GM19395 (cell line): ENCODE data around the gene SPRY4.
"Not testable (repeated sequence)": the region's sequence is repeated elsewhere in the genome, so short reads cannot be mapped to it uniquely, and the experiment has no call there.

Experiments
- ATAC-seq: cut with Tn5 transposase; IDR thresholded peaks from one replicate; pipeline ENCODE4 v1.9.1; 2021; ENCODE audit warnings: mild to moderate bottlenecking, moderate library complexity; ENCODE audit not compliant: unreplicated experiment

SPRY4 gene

DNA sequence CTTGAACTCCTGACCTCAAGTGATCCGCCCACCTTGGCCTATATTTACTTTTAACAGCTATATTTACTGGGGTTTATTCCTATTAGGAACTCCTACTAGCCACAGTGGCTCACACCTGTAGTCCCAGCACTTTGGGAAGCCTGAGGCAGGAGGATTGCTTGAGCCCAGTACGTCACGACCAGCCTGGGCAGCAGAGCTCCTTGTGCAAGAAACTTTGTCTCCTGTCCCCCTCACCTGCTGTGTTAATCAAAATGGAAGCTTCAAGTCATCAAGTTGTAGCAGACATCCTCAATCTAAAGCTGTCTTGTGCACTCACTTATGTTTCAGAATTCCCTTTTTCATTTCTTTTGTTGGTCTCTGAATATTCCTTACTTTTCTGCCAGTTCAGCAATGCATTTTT, 15.0 kb upstream of the SPRY4 start:
- no peak for ATAC-seq

DNA sequence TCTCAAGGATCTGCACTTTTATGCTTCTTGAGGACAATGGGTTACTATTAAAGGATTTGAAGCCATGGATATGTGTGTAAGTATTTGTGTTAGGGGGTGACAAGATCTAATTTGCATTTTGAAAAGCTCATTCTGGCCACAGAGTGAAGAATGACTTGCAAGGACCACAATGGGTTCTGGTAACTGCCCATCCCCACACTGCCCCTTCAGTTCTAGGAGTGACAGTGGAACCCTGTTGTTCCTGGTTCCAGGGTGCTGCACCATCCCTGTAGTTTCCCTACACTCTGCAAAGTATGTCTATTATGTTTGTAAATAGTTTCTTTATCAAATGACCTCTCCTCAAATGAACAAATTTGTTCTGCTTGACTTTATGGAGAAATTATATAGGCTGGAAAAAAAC, 9.7 kb upstream of the SPRY4 start:
- no peak for ATAC-seq

DNA sequence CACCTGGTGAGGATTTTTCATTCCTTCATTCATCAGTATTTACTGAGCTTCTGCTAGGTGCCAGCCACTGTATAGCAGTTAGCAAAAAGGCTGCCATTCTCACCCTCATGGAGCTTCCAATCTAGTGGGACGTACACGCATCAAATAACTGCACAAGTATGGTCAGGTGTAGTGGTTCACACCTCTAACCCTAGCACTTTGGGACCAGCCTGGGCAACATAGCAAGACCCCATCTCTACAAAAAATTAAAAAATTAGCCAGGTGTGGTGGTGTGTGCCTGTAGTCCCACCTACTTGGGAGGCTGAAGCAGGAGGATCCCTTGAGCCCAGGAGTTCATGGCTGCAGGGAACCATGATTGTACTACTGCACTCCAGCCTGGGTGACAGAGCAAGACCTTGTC, 8.9 kb upstream of the SPRY4 start:
- ATAC-seq: not testable (repeated sequence)

DNA sequence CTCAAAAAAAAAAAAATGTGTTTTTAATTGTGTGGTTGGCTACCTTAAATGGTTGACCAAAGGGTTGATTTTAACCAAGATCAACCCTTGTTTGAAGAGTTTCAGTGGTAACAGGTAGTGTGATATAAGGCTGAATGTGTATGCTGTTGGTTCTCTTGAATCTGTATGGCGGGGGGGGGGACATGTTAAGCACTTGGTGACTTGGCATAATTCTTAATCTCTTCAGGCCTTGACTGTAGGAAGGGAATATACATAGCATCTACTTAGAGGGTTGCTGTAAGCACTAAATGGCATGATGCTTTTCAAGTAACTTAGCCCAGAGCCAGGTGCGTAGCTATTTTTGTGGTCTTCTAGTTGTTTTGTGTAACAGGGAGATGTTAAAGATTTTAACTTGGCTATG, 5.6 kb upstream of the SPRY4 start:
- no peak for ATAC-seq

DNA sequence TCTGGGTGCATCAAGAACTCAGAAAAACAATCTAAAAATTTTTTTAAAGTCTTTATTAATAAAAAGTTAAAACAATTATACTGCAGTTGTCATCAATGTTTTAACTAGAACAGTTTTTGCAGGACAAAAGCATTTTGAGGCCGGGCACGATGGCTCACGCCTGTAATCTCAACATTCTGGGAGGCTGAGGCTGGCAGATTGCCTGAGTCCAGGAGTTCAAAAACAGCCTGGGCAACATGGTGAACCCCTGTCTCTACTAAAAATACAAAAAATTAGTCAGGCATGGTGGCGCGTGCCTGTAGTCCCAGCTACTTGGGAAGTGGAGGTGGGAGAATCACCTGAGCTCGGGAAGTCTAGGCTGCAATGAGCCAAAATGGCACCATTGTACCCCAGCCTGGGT, 5.2 kb upstream of the SPRY4 start:
- ATAC-seq: no peak

DNA sequence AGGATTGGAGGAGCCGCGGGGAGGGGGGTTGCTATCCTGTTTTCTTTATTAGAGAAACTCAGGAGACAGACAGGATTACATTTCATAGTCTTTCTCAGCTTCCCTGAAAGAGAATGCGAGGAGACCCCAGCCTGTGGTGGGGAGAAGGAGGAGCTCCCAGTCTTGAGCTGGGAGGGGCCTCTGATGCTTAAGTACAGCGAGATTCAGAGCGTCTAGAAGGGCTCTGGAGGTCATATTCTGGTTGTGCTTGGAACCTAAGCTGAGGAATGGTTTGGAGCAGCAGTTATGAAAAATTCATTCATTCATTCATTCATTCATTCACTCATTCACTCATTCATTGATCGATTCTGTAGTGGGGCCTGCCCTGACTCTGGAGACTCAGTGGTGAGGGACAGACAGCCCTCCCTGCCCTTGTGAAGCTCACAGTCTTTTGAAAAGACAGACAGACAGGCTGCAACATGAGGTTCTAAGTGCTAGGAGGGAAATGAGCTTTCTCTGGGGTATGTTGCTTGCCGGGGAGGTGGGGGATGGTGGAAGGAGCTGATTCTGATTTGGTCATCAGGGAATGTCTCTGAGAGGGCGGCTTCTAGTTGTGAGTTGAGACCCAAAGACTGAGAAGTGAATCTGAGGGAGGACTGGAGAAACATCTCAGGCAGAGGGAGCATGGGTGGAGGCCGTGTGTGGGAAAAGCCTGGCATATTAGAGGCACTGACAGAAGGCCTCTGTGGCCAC, 2.5 kb upstream of the SPRY4 start:
- no peak for ATAC-seq

DNA sequence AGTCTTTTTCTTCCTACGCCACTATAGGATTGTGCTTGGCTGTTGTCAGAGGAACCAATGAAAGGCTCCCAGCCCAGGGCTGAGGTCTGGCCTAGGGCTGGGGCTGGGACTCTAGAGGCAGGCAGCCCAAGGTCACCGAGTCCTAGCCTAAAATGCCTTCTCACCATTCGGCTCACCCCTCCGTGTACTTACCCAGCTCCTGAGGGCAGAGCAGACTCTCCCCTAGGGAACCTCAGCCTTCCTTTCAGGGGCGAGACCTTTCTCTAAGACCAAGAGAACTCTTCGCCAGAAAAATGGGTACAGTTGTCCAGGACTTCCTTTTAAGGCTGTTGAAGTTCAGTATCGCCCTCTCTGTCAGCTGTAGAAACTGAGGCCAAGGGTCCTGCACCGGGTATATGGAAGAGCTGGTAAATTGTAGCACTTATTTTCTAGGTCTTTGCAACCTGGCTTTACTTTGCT, 1.7 kb upstream of the SPRY4 start:
- ATAC-seq: no peak

DNA sequence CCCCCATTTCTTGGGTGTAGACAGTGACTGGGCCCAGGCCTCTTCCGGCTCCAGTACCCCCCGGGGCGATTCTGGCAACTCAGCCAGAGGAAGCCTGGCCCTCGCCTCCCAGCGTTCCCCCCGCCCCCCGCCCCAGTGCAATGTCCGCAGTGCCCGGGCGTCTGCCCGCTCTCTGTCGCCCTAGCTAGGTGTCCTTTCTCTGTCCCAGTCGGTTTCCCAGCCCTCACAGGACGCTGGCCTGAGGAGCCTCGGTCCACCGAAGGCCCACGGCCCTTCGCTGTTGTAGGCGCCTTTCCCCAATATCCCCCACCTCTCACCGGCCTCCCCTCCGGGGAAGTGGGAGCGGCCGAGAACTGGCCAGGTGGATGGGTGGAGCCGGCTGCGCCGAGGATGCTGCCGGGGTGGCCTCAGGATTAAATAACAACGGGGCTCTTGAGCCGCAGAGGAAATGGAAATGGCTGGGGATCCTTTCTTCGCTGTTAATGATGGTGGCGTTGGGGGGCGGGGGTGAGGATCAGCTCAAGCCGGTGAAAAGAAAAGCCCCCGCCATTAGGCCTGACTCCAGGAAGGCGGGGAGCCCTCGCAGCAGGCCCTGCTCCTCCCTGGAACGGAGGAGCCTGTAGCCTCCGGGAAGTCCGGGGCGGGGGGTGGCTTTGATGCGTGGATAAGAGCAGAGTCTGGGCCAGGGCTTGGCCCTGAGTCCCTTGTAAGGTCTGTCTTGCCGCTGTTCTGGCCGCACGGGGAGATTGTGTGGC, 1.1 kb upstream of the SPRY4 start:
- ATAC-seq: no peak

DNA sequence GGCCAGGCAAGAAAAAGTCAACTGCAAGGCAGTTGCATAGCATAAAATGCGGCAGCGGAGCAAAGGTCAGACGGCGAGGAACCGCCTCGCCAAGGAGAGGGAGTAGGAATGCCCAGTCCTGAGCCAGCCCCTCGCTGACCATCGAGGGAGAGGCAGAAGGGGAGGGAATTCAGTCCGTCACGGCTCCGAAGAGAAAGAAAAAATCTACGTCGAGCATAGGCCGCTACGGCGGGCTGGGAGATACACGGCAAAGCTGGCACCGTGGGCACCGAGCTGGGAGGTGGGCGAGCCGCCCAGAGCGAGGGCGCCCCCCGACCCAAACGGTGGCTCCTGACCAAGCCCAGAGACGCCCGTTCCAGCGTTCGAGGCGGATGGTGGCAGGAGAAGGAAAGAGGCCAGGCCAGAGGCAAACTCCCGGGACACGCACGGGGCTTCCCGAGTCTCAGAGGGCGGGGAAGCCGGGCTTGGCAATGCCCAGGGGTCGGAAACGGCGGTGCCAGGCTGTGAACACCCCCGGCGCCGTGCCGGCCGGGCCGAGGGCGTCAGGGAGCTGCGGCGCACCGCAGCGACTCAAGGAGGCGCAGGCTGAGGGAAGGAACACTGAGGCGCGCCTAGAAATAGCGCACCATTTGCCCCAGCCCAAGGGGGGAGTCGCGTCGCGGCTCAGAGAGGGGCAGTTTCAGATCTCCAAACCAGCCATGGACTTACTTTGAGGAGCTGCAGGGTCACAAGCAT, 518 bp downstream of the SPRY4 start:
- peak; percentile 54 for ATAC-seq

DNA sequence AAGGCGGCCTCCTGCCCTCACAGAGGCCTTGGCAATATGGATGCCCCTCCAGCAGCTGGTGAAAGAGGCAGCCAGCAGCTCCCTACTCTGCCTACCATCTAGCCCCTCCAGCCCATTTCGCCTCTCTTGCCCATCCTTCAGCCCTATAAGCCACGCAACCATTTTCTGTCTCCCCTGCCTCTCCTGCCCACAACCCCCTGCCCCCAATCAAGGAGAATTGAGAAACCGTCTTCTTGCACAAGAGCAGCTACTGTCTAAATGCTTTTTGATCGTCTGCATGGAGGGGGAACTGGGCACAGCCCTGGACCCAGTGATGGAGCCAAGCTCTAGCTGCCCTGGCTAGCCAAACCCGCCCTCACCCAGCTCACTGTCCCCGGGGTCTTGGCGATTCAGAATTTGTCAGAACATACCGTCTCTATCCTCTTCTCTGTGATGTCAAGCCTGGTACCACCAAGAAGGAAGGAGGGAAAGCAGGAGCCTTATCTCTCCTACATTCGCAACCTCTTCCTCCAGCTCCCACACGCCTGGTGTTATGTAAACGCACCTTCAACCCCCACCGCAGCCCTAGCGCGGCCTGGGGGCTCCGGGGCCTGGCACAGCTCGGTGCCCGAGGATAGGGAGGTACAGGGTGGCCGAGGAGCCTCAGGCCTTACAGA, 1.2 kb downstream of the SPRY4 start:
- ATAC-seq: no peak

DNA sequence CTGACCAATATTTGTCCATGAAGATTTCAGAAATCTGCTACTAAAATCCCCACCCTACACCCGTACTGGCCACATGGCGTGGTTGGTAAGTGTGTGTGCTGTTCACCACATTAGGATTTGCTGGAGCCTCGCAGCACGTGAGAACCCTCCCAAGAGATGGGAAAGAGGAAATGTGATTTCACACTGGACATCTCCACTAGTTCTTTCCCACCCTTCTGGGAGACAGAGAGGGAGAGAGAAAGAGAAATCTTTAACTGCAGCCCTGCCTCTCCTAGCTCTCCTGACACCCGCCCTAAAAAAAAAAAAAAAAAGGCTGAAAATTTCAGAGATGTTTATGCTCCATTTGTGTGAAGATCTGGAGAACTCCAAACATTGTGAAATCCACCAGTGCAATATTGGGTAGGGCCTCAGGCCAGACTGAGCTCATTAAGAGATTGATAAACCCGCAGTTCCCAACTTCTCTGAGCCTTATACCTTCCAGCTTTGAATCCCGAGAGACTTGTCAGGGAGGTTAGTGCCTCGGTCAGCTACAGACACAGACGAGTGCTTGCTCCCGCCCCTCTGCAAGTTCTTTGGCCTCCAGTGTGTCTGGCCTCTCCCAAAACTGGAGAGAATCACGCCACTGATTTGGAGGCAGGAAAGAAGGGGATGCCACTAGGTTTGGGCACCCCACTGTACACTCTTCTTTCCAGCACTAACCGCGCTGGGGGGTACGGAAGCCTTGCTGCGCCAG, 1.9 kb downstream of the SPRY4 start:
- no peak for ATAC-seq

DNA sequence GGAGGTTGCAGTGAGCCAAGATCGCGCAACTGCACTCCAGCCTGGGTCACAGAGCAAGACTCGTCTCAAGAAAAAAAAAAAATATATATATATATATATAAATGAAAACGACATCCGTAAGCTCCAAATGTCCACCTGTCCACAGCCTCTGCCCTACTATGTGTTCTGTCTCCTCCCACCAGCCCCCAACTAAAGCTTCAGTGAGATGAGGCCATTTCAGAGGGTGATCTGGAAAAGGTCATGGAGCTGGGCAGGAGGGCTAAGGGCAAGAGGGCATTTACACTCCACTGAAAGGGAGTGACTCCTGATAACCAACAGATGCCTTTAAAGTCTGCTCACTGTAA, 2.4 kb downstream of the SPRY4 start:
- ATAC-seq: no peak

DNA sequence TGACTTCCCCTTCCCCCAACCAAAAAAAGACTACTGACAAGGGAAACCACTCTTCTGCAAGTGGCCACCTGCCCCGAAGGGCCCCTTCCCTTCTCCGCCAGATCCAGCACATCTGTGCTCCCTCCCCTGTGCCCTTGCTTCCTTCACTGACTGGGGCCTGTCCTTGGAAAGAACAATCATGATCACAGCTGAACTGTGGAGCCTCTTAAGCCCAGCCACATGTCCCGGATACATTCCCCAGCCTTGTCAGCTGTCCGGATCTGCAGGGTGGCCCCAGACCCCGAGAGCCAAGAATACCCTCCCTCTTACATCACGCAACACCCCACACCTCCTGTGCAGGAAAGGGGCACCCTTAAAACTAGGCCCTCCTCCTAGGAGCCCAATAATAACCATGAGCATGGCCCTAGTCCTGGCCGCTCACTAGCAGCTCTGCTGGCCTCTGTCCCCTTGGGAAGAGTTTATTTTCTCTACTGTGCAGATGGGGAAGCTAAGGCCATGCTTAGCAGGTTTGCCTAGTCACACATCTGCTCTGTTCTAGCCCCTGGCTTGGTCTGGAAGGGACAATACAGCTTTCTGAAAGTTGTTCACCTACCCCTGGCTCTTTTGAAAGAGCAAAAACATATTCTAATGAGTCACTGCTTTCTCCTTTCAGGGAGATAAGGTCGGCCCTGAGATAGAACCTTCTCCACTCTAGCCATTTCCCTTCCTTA, 3.8 kb downstream of the SPRY4 start:
- no peak for ATAC-seq

DNA sequence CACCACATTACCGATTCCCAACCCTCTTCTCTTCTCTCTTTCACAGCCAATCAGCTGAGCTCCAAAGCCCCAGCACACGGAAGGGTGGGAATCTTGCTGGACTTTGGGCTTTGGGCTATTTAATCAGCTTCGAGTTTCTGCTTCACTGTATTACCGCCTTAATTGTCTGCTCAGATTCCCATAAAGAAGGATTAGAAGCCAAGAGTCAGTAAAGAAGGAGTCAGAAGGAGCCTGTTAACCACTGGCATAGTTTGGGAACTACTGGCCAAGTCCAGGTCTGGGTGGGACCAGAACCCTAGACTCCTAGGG, 4.4 kb downstream of the SPRY4 start:
- no peak for ATAC-seq

DNA sequence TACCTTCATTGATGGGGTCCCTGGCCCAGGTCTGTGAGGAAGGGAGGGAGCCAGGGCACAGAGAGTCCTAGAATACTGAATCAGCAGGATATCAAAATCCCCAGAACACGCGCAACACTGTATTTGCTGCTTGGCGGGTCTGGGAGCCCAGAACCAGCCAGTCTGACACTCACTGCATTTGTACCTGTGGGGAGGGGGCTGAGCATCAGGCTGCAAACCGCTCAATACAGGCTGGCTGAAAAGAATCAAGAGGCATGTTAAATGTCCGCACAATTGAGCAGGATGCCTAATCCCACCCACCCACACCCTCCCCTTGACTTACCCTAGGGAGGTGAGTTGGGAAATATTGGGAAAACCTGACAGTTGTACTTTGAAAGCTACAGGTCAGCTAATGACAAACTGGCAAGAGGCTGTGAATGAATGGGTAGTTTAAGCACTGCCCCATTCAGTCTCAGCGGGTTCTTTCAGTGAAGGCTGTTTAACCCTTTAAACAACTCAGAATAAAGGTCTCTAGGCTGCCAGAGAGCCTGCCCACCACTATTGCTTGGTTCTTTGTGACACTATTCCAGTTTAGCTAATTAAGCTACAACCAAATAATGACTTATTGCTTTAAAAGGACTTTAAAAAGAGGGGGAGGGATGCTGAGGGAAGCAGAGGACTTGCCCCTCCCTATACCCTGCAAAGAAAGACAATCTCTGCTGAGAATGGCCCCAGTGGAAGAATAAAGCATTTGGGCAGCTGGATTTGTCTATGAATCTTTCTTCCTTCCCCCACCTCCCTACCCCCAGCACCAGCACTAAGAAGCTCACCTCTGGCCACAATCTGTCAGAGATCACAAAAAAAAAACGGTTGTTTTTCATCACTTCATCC, 5.0 kb downstream of the SPRY4 start:
- ATAC-seq: no peak

DNA sequence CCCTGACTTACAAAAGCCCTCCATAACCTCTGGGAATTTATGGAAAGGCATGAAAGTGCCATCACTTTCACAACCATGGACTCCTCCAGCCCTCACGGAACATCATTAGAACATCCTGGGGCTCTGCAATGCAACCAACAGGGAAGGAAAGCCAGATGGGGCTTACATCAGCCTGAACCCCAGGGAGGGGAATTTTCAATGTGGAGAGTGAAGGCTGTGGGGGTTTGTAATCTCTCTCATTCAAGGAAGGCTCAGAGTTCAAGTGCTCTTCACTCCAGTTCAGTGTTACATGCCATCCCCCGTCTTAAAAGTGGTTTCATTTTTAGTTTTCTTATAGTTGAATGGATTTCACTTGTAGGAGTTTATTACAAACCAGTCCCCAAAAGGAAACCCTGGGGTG, 5.7 kb downstream of the SPRY4 start:
- ATAC-seq: no peak

DNA sequence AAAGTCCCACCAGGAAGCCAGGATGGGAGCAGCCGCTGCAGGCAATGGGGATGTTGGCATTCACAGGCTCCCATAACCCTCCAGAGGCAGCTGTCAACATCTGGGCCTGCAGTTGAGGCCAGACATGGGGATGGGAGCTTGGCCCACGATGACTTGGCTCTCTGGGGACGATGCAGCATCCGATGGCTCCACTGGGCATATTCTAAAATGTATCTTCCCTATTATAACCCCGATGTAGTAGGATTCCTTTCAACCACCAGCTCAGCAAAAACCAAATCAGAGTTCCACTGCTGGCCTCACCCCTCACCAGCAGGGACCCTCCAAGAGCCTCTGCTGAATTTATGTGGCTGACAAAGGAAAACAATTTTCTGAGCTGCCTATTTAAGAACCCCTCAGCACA, 7.1 kb downstream of the SPRY4 start:
- no peak for ATAC-seq

DNA sequence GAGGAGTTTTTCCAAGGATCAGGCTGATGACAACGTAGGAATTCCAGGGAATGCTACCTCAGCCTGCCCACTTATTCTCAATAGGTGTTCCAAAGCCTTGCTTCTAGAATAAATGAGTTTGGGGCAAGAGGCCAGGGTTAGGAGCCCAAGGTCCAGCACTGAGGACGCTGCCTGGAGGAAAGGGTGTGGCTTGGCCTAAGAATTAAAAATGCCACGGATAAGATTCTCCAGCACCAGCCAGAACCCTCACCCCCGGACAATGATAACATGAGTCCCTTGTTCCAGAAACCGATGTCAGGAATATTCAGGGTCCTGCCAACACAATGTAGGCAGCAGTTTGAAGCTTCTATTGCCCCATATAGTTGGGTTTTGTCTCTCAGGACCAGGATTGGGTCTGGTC, 7.6 kb downstream of the SPRY4 start:
- ATAC-seq: no peak

DNA sequence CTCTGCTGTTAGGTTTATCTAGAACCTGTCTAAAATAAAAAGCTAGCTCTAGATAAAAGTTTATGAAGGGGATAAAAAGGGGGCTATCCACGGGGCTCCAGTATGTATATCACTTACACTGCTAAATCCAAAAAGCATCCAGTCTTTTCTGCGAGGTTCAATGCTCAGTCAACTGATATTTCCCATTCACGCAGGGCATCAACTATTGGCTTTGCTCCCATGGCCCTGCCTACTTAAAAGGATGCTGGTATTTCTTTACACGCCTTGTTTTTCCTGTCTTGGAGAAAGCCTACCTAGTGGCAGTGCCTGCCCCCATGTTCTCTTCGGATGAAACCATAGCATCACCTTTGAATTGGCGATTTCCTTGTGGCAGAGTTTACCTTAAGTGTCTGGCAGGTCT, 8.1 kb downstream of the SPRY4 start:
- no peak for ATAC-seq
